ENCODE data around the gene SORBS2. TPM values are rescaled to one million over a fixed set of nuclear protein-coding genes. Genes with fewer than 3 reads are reported as not detected.

The SORBS2 gene
- total RNA-seq, 1 donor from 2014 or later, result 94.2 TPM

- H3K4me1 Mint-ChIP-seq (ENCODE audit: low read depth), result peaks cover 27% of the 10 kb centered on the region
These were observed 38.6 kb downstream of the SORBS2 start for GRCh38 chr4:185773419-185773818.

GRCh38 chr4:185772391-185773093 is 39.5 kb downstream of the SORBS2 start:
- no peak for TF ChIP-seq CTCF (IDR thresholded peaks at IDR 0.05; ENCODE audit: unreplicated experiment)
- no peaks in the 10 kb centered on the region for H3K9me3 Mint-ChIP-seq (ENCODE audit: low read depth)
- peaks cover 27% of the 10 kb centered on the region for H3K4me1 Mint-ChIP-seq (ENCODE audit: low read depth)
- no peak for DNase-seq (ENCODE audit: low spot score, unreplicated experiment)
- no peaks in the 10 kb centered on the region for H3K27me3 Mint-ChIP-seq
- no peak overlapping the region for H3K27ac Mint-ChIP-seq
- peaks cover 17% of the 10 kb centered on the region for H3K36me3 Mint-ChIP-seq (ENCODE audit: insufficient read depth)
- no peak overlapping the region for H3K4me3 Mint-ChIP-seq (ENCODE audit: low read depth)

More at GRCh38 chr4:185773419-185773818, 38.6 kb downstream of the SORBS2 start:
- Mint-ChIP-seq H3K27ac (peak overlapping the region; percentile 19), H3K36me3 (ENCODE audit: insufficient read depth) (peaks cover 12% of the 10 kb centered on the region), H3K27me3 (no peaks in the 10 kb centered on the region), H3K9me3 (ENCODE audit: low read depth) (no peaks in the 10 kb centered on the region), H3K4me3 (ENCODE audit: low read depth) (peak overlapping the region; percentile 19)
- DNase-seq (ENCODE audit: low spot score, unreplicated experiment), result no peak
- TF ChIP-seq CTCF (IDR thresholded peaks at IDR 0.05; ENCODE audit: unreplicated experiment), result no peak

GRCh38 chr4:185771711-185772390 is 40.1 kb downstream of the SORBS2 start:
- TF ChIP-seq CTCF (IDR thresholded peaks at IDR 0.05; ENCODE audit: unreplicated experiment), result no peak

GRCh38 chr4:185767528-185767927 is 44.5 kb downstream of the SORBS2 start:
- no peak for TF ChIP-seq CTCF (IDR thresholded peaks at IDR 0.05; ENCODE audit: unreplicated experiment)
- no peak for DNase-seq (ENCODE audit: low spot score, unreplicated experiment)
- Mint-ChIP-seq H3K27me3 (no peaks in the 10 kb centered on the region), H3K27ac (no peak overlapping the region), H3K9me3 (ENCODE audit: low read depth) (no peaks in the 10 kb centered on the region), H3K4me1 (ENCODE audit: low read depth) (peaks cover 2% of the 10 kb centered on the region), H3K4me3 (ENCODE audit: low read depth) (no peak overlapping the region), H3K36me3 (ENCODE audit: insufficient read depth) (peaks cover 13% of the 10 kb centered on the region)

More at GRCh38 chr4:185771711-185772390, 40.1 kb downstream of the SORBS2 start:
- Mint-ChIP-seq H3K4me1 (ENCODE audit: low read depth) (peaks cover 27% of the 10 kb centered on the region), H3K9me3 (ENCODE audit: low read depth) (no peaks in the 10 kb centered on the region), H3K27ac (no peak overlapping the region), H3K27me3 (no peaks in the 10 kb centered on the region), H3K4me3 (ENCODE audit: low read depth) (no peak overlapping the region), H3K36me3 (ENCODE audit: insufficient read depth) (peaks cover 17% of the 10 kb centered on the region)
- no peak for DNase-seq (ENCODE audit: low spot score, unreplicated experiment)

- no peak for TF ChIP-seq CTCF (IDR thresholded peaks at IDR 0.05; ENCODE audit: unreplicated experiment)
These were observed 47.1 kb downstream of the SORBS2 start for GRCh38 chr4:185764876-185765275.

More at GRCh38 chr4:185764876-185765275, 47.1 kb downstream of the SORBS2 start:
- peaks cover 20% of the 10 kb centered on the region for H3K36me3 Mint-ChIP-seq (ENCODE audit: insufficient read depth)
- H3K4me1 Mint-ChIP-seq (ENCODE audit: low read depth), result peaks cover 2% of the 10 kb centered on the region
- no peak overlapping the region for H3K4me3 Mint-ChIP-seq (ENCODE audit: low read depth)
- no peak overlapping the region for H3K27ac Mint-ChIP-seq
- no peak for DNase-seq (ENCODE audit: low spot score, unreplicated experiment)
- no peaks in the 10 kb centered on the region for H3K27me3 Mint-ChIP-seq
- H3K9me3 Mint-ChIP-seq (ENCODE audit: low read depth), result no peaks in the 10 kb centered on the region

All from progenitor cell of endocrine pancreas (in vitro differentiated cells).